GM18502 (cell line): ENCODE data around the gene CYP11A1.

ENCODE experiments used
- ATAC-seq: cut with Tn5 transposase; IDR thresholded peaks from one replicate; pipeline ENCODE4 v1.9.1; 2021; ENCODE audit warnings: mild to moderate bottlenecking; ENCODE audit not compliant: unreplicated experiment, poor library complexity

CYP11A1 gene

GRCh38 chr15:74330861-74331408, 36.5 kb downstream of the CYP11A1 start:
- ATAC-seq, result no peak

- ATAC-seq, result no peak
These were observed 39.0 kb downstream of the CYP11A1 start for GRCh38 chr15:74328331-74329056.

DNA sequence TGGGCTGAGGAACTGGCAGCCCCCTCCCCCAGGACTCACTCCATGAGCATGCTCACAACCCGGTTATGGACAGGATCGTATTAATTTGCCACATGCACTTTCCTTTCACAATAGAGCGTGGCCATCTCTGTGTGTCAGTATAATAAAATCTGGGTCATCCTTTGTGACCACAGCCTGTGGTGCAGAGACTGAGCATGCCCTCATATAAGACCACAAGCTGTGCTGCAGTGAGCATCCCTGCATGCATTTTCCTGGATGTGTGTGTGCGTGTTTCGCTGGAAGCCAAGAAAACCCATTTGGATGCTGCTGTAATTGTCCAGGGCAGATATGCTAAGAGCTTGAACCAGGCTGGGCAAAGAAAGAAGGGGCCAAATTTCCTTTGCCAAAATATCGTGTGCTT, 39.7 kb downstream of the CYP11A1 start:
- ATAC-seq, result no peak

DNA sequence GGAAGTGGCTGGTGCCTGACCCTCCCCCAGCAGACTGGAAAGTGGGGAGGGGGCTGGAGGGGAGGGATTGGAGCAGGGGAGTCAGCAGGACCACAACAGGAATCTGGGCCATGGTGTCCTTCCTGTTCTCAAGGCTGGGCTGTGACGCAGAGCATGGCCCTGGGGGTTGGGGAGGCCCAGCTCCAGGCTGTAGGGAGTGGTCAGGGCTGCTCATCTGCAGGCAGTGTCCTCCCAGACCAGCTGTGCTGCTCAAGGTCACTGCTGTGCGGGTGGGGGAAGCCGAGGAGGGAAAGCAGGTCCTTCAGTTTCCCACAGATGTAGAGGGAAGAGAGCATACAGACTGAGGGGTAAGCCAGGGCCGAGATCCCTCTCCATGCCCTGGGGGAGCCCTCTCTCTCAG, 40.7 kb downstream of the CYP11A1 start:
- no peak for ATAC-seq

DNA sequence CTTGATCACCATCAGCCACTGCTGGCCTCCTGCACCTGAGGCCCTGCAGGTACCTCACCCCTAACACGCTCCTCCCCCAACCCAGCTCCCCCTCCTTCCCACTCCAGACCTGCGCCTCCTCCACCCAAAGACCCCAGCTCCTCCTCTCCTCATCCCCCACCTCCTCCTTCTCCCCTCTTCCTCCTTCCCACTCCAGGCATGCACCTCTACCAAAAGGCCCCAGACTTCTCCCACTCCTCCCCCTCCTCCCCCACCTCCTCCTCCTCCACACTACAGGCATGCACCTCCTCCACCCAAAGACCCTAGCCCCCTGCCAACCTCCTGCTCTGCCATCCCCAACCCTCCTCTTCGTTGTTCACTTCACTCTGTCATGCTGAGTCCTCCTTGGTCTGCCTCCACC, 42.7 kb downstream of the CYP11A1 start:
- no peak for ATAC-seq

- ATAC-seq, result no peak
These were observed 44.8 kb downstream of the CYP11A1 start for GRCh38 chr15:74322558-74323180.

DNA sequence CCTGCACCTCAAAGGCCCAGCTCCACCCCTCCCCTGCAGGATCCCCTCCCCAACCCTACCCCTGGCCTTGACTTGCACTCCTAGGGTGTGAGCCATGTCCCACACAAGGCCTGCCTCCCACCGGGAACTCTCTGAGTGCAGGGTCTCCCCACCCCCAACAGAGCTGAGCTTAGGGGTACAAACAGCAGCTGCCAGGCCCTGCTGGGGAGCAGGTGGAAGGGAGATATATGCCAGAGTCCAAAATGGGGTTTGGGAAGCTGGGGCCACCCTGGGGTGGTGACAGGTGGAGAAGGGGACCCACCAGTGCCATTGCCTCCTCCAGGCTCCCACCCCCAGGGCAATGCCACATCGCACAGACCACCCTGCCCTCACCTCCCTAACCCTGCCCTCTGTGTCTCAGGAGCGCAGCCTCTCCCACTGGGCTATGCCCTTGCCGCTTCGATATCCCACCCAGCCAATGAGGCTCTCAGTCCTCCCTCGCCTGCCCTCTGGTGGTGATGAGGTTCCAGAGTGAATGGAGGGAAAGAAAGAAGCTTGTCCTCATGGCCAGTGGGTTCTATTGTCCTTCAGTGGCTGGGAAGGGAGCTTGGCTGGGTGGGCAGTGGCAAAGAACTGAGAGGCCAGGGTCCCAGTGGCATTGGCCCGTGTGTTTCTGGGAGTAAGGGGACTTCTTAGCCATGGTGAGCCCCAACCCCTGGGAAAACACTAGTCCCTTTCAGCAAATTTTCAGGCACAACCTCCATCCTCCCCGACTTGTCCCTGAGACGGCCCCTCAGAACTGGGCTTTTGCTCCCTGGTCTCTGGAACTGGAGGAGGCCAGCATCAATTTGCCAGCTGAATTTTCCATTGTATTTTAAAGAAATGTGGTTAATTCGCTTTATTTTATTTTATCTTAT, 46.8 kb downstream of the CYP11A1 start:
- ATAC-seq, result no peak

GRCh38 chr15:74319596-74320351, 47.7 kb downstream of the CYP11A1 start:
- ATAC-seq, result no peak

DNA sequence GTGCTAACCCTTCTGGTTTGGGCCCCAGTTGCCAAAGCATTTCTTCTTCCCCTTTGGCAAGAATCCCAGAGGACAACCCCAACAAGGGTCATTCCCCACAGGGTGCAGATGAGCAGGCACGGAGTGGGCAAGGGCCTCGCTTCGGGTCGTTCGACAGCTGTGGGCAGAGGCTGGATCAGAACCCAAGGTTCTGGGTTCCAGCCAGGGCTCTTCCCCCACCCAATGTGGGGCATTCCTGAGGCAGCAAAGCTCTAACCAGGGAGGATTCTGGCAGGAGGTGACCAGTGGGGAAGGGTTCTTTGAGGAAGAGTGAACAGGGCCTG, 48.3 kb downstream of the CYP11A1 start:
- no peak for ATAC-seq

DNA sequence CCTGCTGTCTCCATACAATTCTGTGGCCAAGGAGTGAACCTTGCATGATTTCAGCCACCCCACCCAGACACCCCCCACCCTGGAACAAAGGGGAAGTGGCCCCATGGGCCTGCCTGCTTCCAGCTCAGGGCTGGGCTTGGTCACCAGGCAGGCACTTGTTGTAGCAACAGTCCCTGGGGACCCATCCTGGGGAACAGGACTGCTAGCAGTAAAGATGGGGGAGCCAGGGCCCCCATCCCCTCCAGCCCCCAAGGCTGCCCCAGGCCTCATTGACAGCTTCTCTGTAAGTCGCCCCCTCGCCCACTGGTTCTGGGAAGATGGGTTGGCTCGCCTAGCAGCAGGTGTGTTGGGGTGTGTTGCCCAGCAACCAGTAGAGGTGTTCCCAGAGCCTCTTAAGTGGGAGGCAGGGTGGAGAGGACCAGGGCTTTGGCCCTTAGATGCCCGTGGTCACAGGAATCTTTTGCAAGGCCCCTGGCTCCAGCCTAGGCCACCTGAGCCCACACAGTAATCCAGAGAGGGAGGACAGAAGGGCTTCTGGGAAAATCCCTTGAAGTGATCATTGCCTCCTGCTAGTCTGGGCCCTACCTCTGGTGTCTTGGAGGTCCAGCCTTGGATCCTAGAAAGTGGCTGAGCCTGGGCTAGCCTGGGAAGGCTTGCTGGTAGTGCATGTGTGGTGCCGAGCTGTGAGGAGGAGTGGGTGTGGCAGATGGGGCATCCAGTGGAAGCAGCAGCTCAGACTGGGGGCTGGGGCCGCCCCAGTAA, 48.9 kb downstream of the CYP11A1 start:
- ATAC-seq, result no peak

DNA sequence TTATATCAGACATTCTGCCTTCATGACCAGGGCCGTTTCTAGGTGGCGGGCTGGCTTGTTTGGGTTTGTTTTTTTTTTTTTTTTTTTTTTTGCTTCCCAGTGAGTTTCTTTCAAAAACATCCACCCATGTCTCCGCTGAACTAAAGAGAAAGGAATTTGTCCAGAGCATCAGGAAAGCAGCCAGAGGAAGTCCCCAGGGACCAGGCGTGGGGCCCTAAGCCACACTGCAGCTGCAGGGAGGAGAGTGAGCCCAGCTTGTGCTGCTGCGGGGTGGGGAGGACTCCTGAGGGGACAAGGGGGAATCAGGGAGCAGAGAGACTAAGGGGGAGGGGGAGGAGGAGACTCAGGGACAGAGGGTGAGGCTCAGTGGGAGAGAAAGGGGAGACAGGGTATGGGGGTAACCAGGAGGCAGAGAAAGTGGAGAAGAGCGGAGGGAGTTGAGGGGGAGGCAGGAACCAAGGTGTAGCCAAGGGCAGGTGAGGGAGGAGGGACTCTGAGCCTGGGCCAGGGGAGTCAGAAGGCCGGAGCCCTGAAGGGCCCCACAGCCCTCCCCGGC, 49.5 kb downstream of the CYP11A1 start:
- no peak for ATAC-seq

GRCh38 chr15:74316141-74316540, 51.3 kb downstream of the CYP11A1 start:
- ATAC-seq, result no peak

DNA sequence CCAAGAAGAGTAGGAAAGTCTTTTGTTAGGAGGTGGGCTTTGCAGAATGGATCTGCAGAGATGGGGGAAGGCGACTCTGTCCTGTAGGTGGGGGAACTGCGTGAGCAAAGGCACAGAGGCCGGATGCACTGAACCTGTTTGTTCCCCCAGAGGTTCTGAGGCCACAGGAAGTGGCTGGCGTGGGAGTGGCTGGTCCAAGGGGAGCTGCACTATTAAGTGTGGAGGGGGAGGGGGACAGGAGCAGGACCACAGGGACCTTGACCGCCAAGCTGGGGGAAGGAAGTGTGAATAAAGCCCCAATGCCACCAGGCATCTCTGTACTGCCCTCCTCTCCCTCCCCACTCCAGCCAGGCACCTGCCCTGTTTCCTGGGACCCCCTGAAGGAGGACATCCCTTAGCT, 51.8 kb downstream of the CYP11A1 start:
- no peak for ATAC-seq

DNA sequence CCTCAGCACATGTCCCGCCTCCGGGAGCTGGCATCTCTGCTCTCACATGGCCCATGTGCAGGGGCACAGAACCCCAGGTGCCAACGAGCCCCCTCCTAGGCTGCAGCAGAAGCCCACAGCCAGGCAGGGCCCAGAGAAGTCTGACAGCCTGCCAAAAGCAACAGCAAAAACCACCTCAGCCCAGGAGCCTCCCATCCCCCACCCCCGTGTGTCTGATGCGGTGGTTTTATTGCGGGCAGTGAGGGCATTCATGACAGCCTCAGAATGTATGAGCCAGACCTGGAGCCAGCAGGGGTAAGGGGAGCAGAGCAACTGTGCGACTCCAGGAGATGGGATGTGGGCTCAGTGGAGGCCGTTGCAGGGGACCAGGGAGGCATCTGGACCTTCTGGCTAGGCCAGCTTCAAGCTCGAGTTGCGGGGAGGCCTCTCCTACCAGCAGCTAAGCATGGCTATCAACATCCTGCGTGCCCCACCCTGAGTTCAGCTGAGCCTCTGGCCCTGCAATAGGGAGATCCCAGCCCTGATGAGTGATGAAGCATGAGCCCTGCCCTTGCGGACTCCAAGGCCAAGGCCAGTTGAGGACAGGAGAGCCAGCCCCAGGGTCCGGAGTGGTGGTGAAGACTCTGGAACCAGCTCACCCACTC, 52.5 kb downstream of the CYP11A1 start:
- ATAC-seq, result no peak

- no peak for ATAC-seq
These were observed 53.6 kb downstream of the CYP11A1 start for GRCh38 chr15:74313889-74314288.

DNA sequence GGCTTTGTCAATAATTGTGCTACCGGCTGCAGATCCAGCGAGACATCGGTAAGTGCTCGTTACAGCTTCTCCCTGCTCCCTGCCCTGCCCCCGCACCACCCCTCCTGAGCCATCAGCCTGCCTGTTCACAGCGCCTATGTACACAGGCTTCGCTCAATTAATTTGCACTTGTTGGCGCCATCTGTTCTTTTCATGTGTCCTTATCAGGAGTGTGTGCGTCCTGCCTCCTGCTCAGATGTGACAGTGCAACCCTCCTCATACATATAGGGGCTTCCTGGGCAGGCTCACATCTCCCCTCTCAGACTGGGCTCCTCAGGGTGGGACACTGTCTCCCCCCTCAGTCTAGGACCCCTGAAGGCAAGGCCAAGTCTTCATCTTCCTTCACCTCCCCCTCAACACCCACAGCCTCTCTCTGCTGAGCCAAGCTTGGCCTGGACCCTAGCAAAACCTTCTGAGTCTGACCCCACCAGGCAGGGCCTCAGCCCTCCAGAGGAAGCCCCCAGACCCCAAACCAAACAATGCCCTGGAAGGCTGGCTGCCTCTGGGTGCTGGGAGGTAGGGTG, 54.9 kb downstream of the CYP11A1 start:
- no peak for ATAC-seq

- ATAC-seq, result no peak
These were observed 55.6 kb downstream of the CYP11A1 start for GRCh38 chr15:74311734-74312444.
